DMS153 treated with DMSO at 0.1 percent for 48 hours (cell line): ENCODE results near the gene MYNN.
A peak's percentile ranks its signal among the peaks of the same experiment; 100 is the strongest.

Source experiments
- DNase-seq: peaks from one replicate; lab custom pipeline; 2025; ENCODE audit not compliant: unreplicated experiment; lab: John Stamatoyannopoulos, UW

Gene MYNN

DNA sequence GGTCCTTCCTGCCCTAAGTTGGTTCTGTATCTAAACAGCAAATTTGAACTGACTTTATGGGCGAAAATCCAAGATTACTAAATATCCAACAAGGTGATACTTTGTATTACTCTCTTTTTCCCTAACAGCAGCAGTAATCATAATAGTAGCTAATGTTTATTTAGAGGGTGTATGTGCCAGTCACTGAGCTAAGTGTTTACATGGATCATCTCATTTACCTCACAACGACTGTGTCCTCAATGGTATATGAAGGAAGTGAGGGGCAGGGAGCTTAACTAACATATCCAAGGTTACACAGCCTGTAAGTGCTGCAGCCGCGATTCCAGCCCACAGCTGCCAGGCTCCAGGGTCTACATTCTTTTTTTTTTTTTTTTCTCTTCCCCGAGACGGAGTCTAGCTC lies 49.8 kb downstream of the MYNN start:
- DNase-seq, result peak; percentile 73

DNA sequence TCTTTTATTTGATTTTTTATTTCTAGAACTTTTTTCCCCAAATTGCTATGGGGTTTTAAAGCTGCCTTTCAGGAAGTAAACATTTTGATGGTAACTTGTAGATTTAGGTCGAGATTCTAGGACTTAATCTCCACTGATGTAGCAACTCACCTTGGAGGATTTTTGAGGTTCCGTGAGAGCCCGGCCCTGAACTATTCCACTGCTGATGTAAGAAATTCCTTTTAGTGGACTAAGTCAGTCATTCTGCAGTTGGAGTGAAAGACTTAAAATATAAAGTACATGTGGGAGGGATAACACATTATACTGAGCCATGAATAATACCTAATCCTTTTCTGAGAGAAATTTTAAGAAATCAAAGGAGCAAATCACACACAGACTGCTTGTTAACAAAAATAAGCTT lies 52.1 kb downstream of the MYNN start:
- no peak for DNase-seq

DNA sequence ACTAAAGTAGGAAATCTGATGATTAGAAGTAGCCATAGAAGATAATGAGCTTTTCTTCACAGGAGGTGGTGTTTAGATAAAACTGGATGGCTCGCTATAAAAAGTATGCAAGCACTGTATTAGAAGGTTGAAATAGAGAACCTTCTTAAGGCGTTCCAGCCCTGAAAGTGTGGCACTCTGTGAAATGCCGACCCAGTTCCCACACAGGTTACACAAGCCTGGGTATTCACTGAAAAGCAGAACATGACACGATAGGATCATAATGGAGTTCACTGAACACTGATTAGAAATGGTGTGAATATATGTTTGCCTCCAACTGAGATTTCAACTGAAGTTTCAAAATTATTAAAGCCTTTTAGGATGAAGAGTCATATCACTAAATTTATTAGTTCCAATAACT lies 54.5 kb downstream of the MYNN start:
- DNase-seq, result no peak

DNA sequence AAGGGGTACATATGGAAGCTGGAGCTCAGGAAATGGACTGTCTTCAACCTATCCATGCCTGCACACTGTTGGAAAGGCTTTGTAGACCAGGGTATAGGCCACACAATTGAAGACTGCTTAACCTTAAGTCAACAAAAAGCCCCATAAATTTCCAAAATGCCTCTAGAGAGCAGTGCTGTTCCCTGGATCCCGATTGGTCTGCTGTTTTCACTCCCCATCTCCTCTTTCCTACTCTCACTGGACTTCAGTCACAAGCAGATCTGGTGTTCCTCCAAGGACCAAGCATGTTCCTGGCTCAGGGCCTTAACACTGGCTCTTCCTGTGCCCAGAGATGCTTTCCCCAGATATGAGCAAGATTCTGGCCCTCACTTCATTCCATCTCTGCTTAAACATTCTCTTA lies 62.3 kb downstream of the MYNN start:
- no peak for DNase-seq

DNA sequence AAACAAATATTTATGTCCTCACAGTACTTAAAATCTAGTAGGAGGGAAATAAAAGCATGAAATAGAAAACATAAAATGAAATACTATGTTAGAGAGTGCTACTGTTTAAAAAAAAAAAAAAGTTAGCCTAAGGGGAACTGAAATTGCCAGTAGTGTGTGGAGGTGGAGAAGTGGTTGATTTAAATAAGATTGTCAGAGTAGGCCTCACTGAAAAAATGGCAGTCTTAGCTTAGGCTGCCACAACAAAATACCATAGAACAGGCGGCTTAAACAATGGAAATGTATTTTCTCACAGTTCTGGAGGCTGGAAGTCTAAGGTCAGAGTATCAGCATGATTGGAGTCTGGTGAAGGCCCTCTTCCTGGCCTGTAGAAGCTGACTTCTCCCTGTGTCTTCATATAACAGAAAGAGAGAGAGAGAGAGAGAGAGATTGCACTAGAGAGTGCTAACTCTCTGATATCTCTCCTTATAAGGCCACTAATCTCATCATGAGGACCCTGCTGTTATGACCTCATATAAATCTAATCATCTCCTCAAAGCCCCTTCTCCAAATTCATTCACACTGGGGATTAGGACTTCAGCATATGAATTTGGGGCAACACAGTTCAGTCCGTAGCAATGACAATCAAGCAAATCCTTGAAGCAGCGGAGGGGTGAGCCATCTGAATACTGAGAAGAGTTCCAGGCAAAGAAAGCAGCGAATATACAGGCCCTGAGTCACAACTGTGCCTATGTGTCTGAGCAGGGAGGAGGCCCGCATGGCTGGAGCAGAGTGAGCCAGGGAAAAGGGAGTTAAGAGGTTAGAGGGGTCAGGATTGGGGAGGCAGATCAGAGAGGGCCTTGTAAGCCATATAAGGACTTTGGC lies 63.1 kb downstream of the MYNN start:
- DNase-seq, result no peak

DNA sequence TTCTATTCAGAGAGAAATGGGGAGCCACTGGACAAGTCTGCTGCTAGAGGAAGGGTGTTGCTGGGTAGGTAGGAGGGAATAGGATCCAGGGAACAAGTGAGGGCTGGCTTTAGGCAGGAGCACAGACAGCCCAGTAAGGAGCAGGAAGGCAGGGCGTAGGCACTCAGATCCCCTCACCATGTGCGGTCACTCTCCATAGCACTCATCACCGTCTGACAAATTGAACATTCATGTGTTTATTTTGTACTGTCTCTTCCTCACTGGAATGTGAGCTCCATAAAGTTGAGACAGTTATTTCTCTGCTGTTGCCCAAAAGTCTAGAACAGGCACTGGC lies 63.7 kb downstream of the MYNN start:
- no peak for DNase-seq

DNA sequence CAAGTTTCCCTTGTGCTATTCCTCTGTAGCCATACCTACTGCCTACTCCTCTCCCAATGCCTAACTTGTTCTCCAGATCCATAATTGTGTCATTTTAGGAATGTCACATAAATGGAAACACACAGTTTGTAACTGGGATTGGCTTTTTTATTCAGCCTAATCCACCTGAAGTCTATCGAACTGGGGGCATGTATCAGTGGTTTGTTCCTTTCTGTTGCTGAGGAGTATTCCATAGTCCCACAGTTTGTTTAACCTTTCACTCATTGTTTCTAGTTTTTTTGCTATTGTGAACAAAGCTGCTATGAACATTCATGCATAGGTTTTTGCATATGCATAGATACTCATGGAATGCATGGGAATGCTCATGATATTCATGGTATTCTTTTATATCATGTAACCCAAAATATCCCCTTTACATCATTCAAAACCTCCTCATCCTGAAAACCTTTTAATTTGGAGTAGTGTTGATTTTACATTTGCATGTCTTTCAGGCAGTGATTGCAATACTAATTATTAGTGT lies 65.4 kb downstream of the MYNN start:
- DNase-seq, result no peak
